ENCODE data around the gene FAM20C.

DNA sequence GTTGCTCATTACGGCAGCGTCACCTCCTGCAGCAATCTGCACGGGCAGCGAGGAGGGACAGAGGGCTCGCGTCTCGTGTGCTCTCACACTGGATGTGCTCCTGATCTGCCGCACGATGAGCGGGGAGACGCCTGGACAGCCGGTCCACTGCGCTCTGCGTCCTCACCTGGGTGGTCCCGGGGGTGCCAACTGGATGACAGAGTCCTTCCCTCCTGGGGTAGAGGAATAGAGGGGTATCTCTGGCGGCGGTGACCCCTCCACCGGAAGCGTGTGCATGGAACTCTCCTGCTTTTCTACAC is 3.4 kb downstream of the FAM20C start:
- TF ChIP-seq, protein P1, sequence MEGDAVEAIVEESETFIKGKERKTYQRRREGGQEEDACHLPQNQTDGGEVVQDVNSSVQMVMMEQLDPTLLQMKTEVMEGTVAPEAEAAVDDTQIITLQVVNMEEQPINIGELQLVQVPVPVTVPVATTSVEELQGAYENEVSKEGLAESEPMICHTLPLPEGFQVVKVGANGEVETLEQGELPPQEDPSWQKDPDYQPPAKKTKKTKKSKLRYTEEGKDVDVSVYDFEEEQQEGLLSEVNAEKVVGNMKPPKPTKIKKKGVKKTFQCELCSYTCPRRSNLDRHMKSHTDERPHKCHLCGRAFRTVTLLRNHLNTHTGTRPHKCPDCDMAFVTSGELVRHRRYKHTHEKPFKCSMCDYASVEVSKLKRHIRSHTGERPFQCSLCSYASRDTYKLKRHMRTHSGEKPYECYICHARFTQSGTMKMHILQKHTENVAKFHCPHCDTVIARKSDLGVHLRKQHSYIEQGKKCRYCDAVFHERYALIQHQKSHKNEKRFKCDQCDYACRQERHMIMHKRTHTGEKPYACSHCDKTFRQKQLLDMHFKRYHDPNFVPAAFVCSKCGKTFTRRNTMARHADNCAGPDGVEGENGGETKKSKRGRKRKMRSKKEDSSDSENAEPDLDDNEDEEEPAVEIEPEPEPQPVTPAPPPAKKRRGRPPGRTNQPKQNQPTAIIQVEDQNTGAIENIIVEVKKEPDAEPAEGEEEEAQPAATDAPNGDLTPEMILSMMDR (IDR thresholded peaks at IDR 0.05): no peak
- TF ChIP-seq POLR2A (IDR thresholded peaks at IDR 0.05) (no peak), EP300 (IDR thresholded peaks at IDR 0.05) (no peak), POLR2AphosphoS5 (IDR thresholded peaks at IDR 0.05) (no peak)
